Smooth muscle cell (in vitro differentiated cells): Measurements from ENCODE around the gene CES3. TPM values are rescaled to one million over a fixed set of nuclear protein-coding genes. Genes with fewer than 3 reads are reported as not detected.

Source experiments
- DNase-seq: peaks from one replicate; lab custom pipeline; 2025; ENCODE audit not compliant: unreplicated experiment; lab: John Stamatoyannopoulos, UW
- H2AFZ ChIP-seq: fragments of 200-600 bp; sonication (generic); 2 replicates; pipeline ENCODE4 v1.6.0; 2016; ENCODE audit warnings: antibody characterized with exemption, low read depth, mild to moderate bottlenecking
- H3F3A ChIP-seq: fragments of 200-600 bp; sonication (generic); 2 replicates; pipeline ENCODE4 v1.6.0; 2017; ENCODE audit warnings: antibody characterized with exemption, low read depth
- H3K27ac ChIP-seq: fragments of 200-600 bp; sonication (generic); 2 replicates; pipeline ENCODE4 v1.5.1; 2016; ENCODE audit warnings: low read depth, mild to moderate bottlenecking
- H3K27me3 ChIP-seq: fragments of 200-600 bp; sonication (generic); 2 replicates; pipeline ENCODE4 v1.6.1; 2016; ENCODE audit warnings: low read depth, mild to moderate bottlenecking
- H3K36me3 ChIP-seq: fragments of 200-600 bp; sonication (generic); 2 replicates; pipeline ENCODE4 v1.5.1; 2016; ENCODE audit warnings: low read depth
- H3K4me1 ChIP-seq: fragments of 200-600 bp; sonication (generic); 2 replicates; pipeline ENCODE4 v1.5.1; 2016; ENCODE audit warnings: low read depth
- H3K4me2 ChIP-seq: fragments of 200-600 bp; sonication (generic); 2 replicates; pipeline ENCODE4 v1.6.0; 2016; ENCODE audit warnings: mild to moderate bottlenecking
- H3K4me3 ChIP-seq: fragments of 200-600 bp; sonication (generic); 2 replicates; pipeline ENCODE4 v1.5.1; 2016; ENCODE audit warnings: mild to moderate bottlenecking
- H3K79me2 ChIP-seq: fragments of 200-600 bp; sonication (generic); 2 replicates; pipeline ENCODE4 v1.6.0; 2016; ENCODE audit warnings: low read depth, mild to moderate bottlenecking
- H3K9ac ChIP-seq: fragments of 200-600 bp; sonication (generic); 2 replicates; pipeline ENCODE4 v1.6.0; 2016; ENCODE audit warnings: low read depth
- H3K9me3 ChIP-seq: fragments of 200-600 bp; sonication (generic); replicated peaks from 2 replicates; pipeline ENCODE4 v1.5.1; 2016; ENCODE audit warnings: low read depth
- H4K20me1 ChIP-seq: fragments of 200-600 bp; sonication (generic); 2 replicates; pipeline ENCODE4 v1.6.0; 2016; ENCODE audit warnings: low read depth
- WGBS: methylation state at CpG from one replicate; pipeline ENCODE4 v1.1.7; 2016; ENCODE audit warnings: low lambda C conversion rate; 5-methylcytosine and 5-hydroxymethylcytosine counted together
- polyA plus RNA-seq: library from polyadenylated mRNA; unstranded; fragments of >200 nt; fragmentation: Nextera tagmentation; extraction: Ambion mirVana; gene quantifications from 2 replicates; pipeline ENCODE4 v1.2.1, GENCODE V29; 2016
- total RNA-seq: library from RNA; depleted of rRNA; stranded (reverse); fragments of >200 nt; gene quantifications from 2 replicates; pipeline ENCODE4 v1.2.3, GENCODE V29; 2014
- TF ChIP-seq, protein P1 (sequence below): fragments of 200-600 bp; sonication (generic); IDR thresholded peaks from 2 replicates; pipeline ENCODE4 v1.5.1; 2017; ENCODE audit warnings: borderline replicate concordance, mild to moderate bottlenecking, antibody characterized with exemption; ENCODE audit not compliant: insufficient read depth, poor library complexity, severe bottlenecking

The CES3 gene
- total and polyA plus RNA-seq, 2 experiments from 2014 or later, result 0.22 TPM; not detected in 1

DNA sequence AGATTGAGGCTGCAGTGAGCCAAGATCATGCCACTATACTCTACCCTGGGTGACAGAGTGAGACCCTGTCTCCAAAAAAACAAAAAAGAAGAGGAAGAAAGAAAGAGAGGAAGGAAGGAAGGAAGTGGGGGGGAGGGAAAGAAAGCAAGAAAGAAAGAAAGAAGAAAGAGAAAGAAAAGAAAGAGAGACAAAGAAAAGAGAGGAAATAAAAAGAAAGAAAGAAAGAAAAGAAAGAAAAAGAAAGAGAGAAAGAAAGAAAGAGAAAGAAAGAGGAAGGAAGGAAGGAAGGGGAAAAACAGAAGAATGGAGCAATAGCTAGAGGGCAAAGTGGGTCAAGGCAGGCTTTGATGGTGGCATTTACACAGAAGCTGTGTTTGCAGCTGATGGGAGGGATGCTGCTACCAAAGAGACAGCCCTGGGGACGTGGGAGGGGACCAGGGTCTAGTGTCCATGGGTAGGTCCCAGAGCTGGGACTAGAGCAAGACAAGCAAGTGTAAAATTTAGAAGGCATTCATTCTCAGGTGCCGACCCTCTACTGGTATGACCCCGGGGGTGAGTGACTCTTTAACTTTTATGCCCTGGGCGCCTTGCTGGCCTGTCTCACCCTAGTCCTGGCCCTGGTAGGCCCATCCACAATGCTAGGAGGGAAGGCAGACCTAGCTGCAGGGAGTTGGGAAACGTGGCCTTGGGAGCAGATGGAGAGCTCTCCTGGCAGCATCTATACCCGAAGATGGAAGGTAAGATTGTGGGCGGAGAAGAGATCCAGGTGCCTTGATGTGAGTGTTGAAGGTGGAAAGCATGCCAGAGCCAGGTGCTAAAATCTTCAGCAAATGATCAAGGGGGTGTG, 2.0 kb upstream of the CES3 start:
- Histone ChIP-seq H3K4me3 (no peak overlapping the region), H3K36me3 (no peaks in the 10 kb centered on the region), H3K27ac (no peak overlapping the region), H3K27me3 (no peaks in the 10 kb centered on the region), H3K4me1 (no peaks in the 10 kb centered on the region), H3F3A (no peaks in the 10 kb centered on the region), H3K9me3 (no peaks in the 10 kb centered on the region), H2AFZ (no peak overlapping the region), H3K79me2 (no peaks in the 10 kb centered on the region), H4K20me1 (no peaks in the 10 kb centered on the region), H3K9ac (no peak overlapping the region), H3K4me2 (no peak overlapping the region)
- TF ChIP-seq, protein P1, sequence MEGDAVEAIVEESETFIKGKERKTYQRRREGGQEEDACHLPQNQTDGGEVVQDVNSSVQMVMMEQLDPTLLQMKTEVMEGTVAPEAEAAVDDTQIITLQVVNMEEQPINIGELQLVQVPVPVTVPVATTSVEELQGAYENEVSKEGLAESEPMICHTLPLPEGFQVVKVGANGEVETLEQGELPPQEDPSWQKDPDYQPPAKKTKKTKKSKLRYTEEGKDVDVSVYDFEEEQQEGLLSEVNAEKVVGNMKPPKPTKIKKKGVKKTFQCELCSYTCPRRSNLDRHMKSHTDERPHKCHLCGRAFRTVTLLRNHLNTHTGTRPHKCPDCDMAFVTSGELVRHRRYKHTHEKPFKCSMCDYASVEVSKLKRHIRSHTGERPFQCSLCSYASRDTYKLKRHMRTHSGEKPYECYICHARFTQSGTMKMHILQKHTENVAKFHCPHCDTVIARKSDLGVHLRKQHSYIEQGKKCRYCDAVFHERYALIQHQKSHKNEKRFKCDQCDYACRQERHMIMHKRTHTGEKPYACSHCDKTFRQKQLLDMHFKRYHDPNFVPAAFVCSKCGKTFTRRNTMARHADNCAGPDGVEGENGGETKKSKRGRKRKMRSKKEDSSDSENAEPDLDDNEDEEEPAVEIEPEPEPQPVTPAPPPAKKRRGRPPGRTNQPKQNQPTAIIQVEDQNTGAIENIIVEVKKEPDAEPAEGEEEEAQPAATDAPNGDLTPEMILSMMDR, result no peak
- 83% methylated on average over 7 of the region's 7 CpGs for WGBS
- no peak for DNase-seq

DNA sequence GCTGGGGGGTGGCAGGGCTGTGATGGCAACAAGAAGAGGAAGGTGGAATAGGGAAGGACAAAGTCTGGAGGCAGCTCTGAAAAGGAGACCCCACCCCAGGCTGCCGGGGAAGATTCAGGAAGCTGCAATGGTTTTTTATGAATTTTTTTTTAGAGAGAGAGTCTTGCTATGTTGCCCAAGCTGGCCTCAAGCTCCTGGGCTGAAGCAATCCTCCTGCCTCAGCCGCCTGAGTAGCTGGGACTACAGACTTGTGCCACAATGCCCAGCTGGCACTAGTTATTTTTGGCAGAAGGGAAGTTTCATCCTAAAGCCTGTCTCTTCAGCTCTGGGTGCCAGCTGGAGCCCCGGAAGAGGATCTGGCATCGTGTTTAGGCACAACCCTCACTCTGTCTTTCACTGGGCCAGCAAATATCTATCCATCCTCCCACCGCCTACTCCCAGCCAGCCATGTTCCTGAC, 1.3 kb upstream of the CES3 start:
- Histone ChIP-seq H2AFZ (no peak overlapping the region), H3K4me2 (no peak overlapping the region), H3K27me3 (no peaks in the 10 kb centered on the region), H3K36me3 (no peaks in the 10 kb centered on the region), H3K9ac (no peak overlapping the region), H3K4me3 (no peak overlapping the region), H3K9me3 (no peaks in the 10 kb centered on the region), H3F3A (no peaks in the 10 kb centered on the region), H3K4me1 (no peaks in the 10 kb centered on the region), H4K20me1 (no peaks in the 10 kb centered on the region), H3K27ac (no peak overlapping the region), H3K79me2 (no peaks in the 10 kb centered on the region)
- TF ChIP-seq, protein P1, result no peak
- WGBS, result 81% methylated on average over 5 of the region's 5 CpGs
- no peak for DNase-seq

DNA sequence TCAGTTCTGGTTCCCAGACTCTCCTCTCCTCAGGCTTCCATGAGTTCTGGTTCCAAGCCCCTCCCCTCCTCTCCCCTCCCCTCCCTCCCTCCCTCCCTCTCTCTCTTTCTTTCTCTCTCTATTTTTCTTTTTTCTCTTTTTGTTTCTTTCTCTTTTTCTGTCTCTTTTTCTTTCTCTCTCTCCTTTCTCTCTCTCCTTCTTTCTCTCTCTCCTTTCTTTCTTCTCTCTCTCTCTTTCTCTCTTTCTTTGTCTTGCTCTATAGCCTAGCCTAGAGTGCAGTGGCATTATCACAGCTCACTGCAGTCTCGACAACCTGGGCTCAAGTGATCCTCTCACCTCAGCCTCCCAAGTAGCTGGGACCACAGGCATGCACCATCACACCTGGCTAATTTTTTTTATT, 796 bp upstream of the CES3 start:
- 92% methylated on average over 1 of the region's 1 CpG for WGBS
- DNase-seq, result no peak
- Histone ChIP-seq H3K27ac (no peak overlapping the region), H3K9ac (no peak overlapping the region), H3K4me1 (no peaks in the 10 kb centered on the region), H3K4me3 (no peak overlapping the region), H3K36me3 (no peaks in the 10 kb centered on the region), H3K27me3 (no peaks in the 10 kb centered on the region), H3K4me2 (no peak overlapping the region), H3F3A (no peaks in the 10 kb centered on the region), H3K9me3 (no peaks in the 10 kb centered on the region), H3K79me2 (no peaks in the 10 kb centered on the region), H2AFZ (no peak overlapping the region), H4K20me1 (no peaks in the 10 kb centered on the region)
- TF ChIP-seq, protein P1, result no peak

DNA sequence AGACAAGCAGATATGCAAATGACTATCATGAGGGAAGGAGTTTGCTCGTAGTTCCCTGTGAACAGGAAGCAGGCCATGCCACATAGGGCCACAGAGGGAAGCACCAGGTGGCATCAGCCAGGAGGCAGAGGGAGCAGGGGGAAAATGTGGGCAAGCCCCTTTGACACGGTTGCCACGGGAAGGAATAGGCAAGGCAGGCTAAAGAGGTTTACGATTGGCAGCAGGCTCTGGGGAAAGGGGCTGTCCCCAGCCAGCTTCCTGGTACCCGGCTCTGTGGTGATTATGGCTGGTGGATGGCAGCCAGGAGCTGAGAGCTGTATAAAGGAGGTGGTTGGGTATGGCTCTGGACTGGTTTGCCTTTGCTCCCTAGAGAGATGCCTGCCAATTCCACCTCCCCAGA, 848 bp downstream of the CES3 start:
- TF ChIP-seq, protein P1, result no peak
- Histone ChIP-seq H3K27ac (no peak overlapping the region), H3K79me2 (no peaks in the 10 kb centered on the region), H3F3A (no peaks in the 10 kb centered on the region), H2AFZ (no peak overlapping the region), H4K20me1 (no peaks in the 10 kb centered on the region), H3K27me3 (no peaks in the 10 kb centered on the region), H3K36me3 (no peaks in the 10 kb centered on the region), H3K4me1 (no peaks in the 10 kb centered on the region), H3K9me3 (no peaks in the 10 kb centered on the region), H3K9ac (no peak overlapping the region), H3K4me2 (no peak overlapping the region), H3K4me3 (no peak overlapping the region)
- WGBS, result 85% methylated on average over 5 of the region's 5 CpGs
- no peak for DNase-seq
